HepG2 (cell line): ENCODE data around the gene OMA1.

Experiments
- CBX5 ChIP-seq: sonication (generic); formaldehyde crosslinking; IDR thresholded peaks from 2 replicates; pipeline ENCODE4 v1.4.0; 2020; ENCODE audit warnings: missing genetic modification reagents, borderline replicate concordance
- CREB1 ChIP-seq, 2 experiments: fragments of 450-650 bp in 1 of 2; IDR thresholded peaks; 2 replicates each; pipeline ENCODE4 v1.6.1; 2016 to 2017; ENCODE audit warnings: control low read depth in 1 of 2, mild to moderate bottlenecking in 1 of 2, missing compliant biosample characterization in 1 of 2, missing genetic modification characterization in 1 of 2
- CTCF ChIP-seq: sonication (generic); formaldehyde crosslinking; IDR thresholded peaks from 2 replicates; pipeline ENCODE4 v1.5.0; 2020; ENCODE audit warnings: mild to moderate bottlenecking, missing genetic modification reagents, moderate library complexity
- FIP1L1 ChIP-seq: fragments of 200-400 bp; formaldehyde crosslinking; IDR thresholded peaks from 2 replicates; pipeline ENCODE4 v1.6.1; 2018; ENCODE audit warnings: low read depth, mild to moderate bottlenecking, low read length, moderate library complexity, borderline replicate concordance; ENCODE audit not compliant: insufficient read depth
- GMEB1 ChIP-seq: sonication (generic); formaldehyde crosslinking; IDR thresholded peaks from 2 replicates; pipeline ENCODE4 v1.5.1; 2020; ENCODE audit warnings: missing genetic modification reagents, mild to moderate bottlenecking, borderline replicate concordance
- HDAC6 ChIP-seq: fragments of 200-600 bp; sonication (generic); IDR thresholded peaks from 2 replicates; pipeline ENCODE4 v1.7.0; 2017; ENCODE audit warnings: mild to moderate bottlenecking, antibody characterized with exemption, low read length, low read depth
- JUNB ChIP-seq: sonication (generic); formaldehyde crosslinking; IDR thresholded peaks from 2 replicates; pipeline ENCODE4 v1.8.0; 2022; ENCODE audit warnings: missing genetic modification reagents, mild to moderate bottlenecking, borderline replicate concordance
- RAD21 ChIP-seq: fragments of 450-650 bp; formaldehyde crosslinking; IDR thresholded peaks from 2 replicates; pipeline ENCODE4 v1.5.0; 2020; ENCODE audit warnings: mild to moderate bottlenecking
- RBFOX2 ChIP-seq: fragments of 200-400 bp; formaldehyde crosslinking; IDR thresholded peaks from 2 replicates; pipeline ENCODE4 v1.6.1; 2017; ENCODE audit warnings: low read depth, mild to moderate bottlenecking, low read length
- STAG1 ChIP-seq: sonication (generic); formaldehyde crosslinking; IDR thresholded peaks from 2 replicates; pipeline ENCODE4 v1.4.0; 2020; ENCODE audit warnings: missing genetic modification reagents
- ZNF549 ChIP-seq: sonication (generic); formaldehyde crosslinking; IDR thresholded peaks from 2 replicates; pipeline ENCODE4 v1.5.0; 2020; ENCODE audit warnings: missing genetic modification reagents

GRCh38 chr1:58590019-58590418 is 43.5 kb upstream of the OMA1 start:
- TF ChIP-seq RBFOX2 (no peak), GMEB1 (CRISPR knock-in tag) (no peak), HDAC6 (no peak), CBX5 (CRISPR knock-in tag) (no peak), STAG1 (CRISPR knock-in tag) (no peak), JUNB (no peak), ZNF549 (CRISPR knock-in tag) (no peak), CTCF (CRISPR knock-in tag) (no peak), RAD21 (CRISPR knock-in tag) (no peak), FIP1L1 (no peak), CREB1 (IDR thresholded peaks at IDR 0.05) (no peak), CREB1 (CRISPR knock-in tag; IDR thresholded peaks at IDR 0.05) (no peak)
